ENCODE results near the gene FBXO46. TPM values are rescaled to one million over a fixed set of nuclear protein-coding genes. Genes with fewer than 3 reads are reported as not detected.

Gene FBXO46
- total RNA-seq, 1 donor from 2014 or later: 23.6 TPM

GRCh38 chr19:45667620-45668341, 62.9 kb downstream of the FBXO46 start, which contains the start of gene GIPR:
Gene GIPR (plus strand): TSS chr19:45668221. CDS start chr19:45669521, 1,300 bp downstream.
- ATAC-seq (peak; percentile 18), DNase-seq (ENCODE audit: low spot score) (no peak)
- intact Hi-C loops (cut with DNase I): no loop called here

DNA sequence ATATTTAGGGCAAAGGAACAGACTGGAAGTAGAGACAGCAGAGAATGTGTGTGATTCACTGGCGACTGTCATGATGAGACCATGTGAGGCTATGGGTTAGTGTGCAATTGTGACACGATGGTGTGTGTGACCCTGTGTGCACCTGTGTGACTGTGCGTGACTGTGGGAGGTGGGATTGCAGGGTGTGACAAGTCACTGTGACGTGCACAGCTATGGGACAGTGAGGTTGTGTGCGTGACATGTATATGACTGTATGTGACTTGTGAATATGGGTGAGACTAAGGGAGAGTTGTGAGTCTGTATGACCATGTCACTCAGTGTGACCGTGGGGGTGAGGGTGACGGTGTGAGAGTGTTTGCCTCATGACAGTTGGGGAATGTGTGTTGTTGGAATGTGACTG, 66.1 kb downstream of the FBXO46 start:
- ATAC-seq: no peak
- DNase-seq (ENCODE audit: low spot score): no peak
- intact Hi-C loops (cut with DNase I): loop anchor here (5.0 kb wide), 1 partner anchor 1703 kb away; no protein-coding TSS in a partner anchor

- intact Hi-C loops (cut with DNase I): loop anchor here (5.0 kb wide), 1 partner anchor 1704 kb away; no protein-coding TSS in a partner anchor
- DNase-seq (ENCODE audit: low spot score): no peak
- ATAC-seq: no peak
Observed at GRCh38 chr19:45663800-45664199, 66.9 kb downstream of the FBXO46 start.

DNA sequence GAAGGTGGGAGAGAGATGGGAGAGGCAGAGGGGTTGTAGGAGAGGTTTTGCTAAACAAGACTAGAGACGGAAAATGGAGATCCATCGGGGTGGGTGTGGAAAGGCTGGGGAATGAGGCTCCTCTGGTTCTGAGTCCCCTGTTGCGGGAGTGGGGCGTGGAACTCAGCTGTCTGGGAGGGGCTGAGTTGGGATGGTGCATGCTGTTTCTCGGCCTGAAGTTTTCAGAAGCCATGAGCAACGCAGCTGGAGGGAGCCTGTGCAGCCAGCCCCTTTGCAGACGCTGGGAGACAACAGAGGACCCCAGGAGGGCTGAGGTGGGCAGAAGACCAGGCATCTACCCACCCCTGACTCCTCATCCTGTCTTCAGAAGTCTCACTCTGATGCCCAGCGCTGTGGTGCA, 70.1 kb downstream of the FBXO46 start:
- DNase-seq (ENCODE audit: low spot score) (no peak), ATAC-seq (no peak)
- intact Hi-C loops (cut with DNase I): loop anchor here (5.0 kb wide), 1 partner anchor 1707 kb away; no protein-coding TSS in a partner anchor

Small RNAs within 50 kb of the gene (microRNA-seq; reads per million reads assigned to microRNA genes)
- gene MIR642A (not detected), gene MIR642B (not detected)

Other genes with a start within 250 kb of the FBXO46 start
- gene RTN2, start 233.8 kb downstream of the FBXO46 start, total RNA-seq: 4.0 TPM
- gene PPM1N, start 232.5 kb downstream of the FBXO46 start, total RNA-seq: 1.8 TPM
- gene VASP, start 223.4 kb downstream of the FBXO46 start, total RNA-seq: 72.1 TPM
- 10.7 TPM for gene OPA3, start 146.1 kb downstream of the FBXO46 start, total RNA-seq
- gene GPR4, start 128.7 kb downstream of the FBXO46 start, total RNA-seq: 29.7 TPM
- gene EML2, start 91.5 kb downstream of the FBXO46 start, total RNA-seq: 43.3 TPM
- gene GIPR, start 62.7 kb downstream of the FBXO46 start, total RNA-seq: 5.0 TPM
- 209 TPM for gene SNRPD2, start 38.9 kb downstream of the FBXO46 start, total RNA-seq
- gene QPCTL, start 38.2 kb downstream of the FBXO46 start, total RNA-seq: 10.9 TPM
- gene MEIOSIN, start 2.5 kb upstream of the FBXO46 start, total RNA-seq: not detected
- gene SIX5, start 38.4 kb upstream of the FBXO46 start, total RNA-seq: 26.3 TPM
- 77.9 TPM for gene DMPK, start 51.6 kb upstream of the FBXO46 start, total RNA-seq
- 57.4 TPM for gene DMWD, start 61.9 kb upstream of the FBXO46 start, total RNA-seq
- gene RSPH6A, start 84.4 kb upstream of the FBXO46 start, total RNA-seq: 0.18 TPM
- 60.9 TPM for gene SYMPK, start 132.3 kb upstream of the FBXO46 start, total RNA-seq
- gene FOXA3, start 133.4 kb upstream of the FBXO46 start, total RNA-seq: not detected
- 21.0 TPM for gene IRF2BP1, start 155.2 kb upstream of the FBXO46 start, total RNA-seq
- gene MYPOP, start 171.7 kb upstream of the FBXO46 start, total RNA-seq: 8.6 TPM
- not detected for gene NANOS2, start 183.9 kb upstream of the FBXO46 start, total RNA-seq
- 9.9 TPM for gene NOVA2, start 243.0 kb upstream of the FBXO46 start, total RNA-seq